Endothelial cell of umbilical vein (primary cell): Measurements from ENCODE around the gene VIP. TPM values are rescaled to one million over a fixed set of nuclear protein-coding genes. Genes with fewer than 3 reads are reported as not detected.

ENCODE experiments used
- BruUV-seq: library from RNA; stranded (reverse); fragments of 400-500 nt; replicated peaks from 2 replicates; lab custom pipeline; 2021; lab: Mats Ljungman, UMichigan
- CTCF ChIA-PET: fragments of 300-600, 350-600 bp; sonication (Branson Sonifier 250); formaldehyde crosslinking; loops from one replicate; lab custom pipeline; 2021; ENCODE audit warnings: antibody characterized with exemption, inconsistent platforms; lab: Charles Lee
- POLR2A ChIA-PET: fragments of 300-600, 350-600 bp; sonication (Branson Sonifier 250); formaldehyde crosslinking; loops from one replicate; lab custom pipeline; 2021; ENCODE audit warnings: antibody characterized with exemption, inconsistent platforms; lab: Charles Lee
- DNase-seq: peaks from one replicate; pipeline ENCODE4 v3.0.0-alpha.2; 2011; ENCODE audit warnings: low read depth, low spot score
- FAIRE-seq: peaks from 2 replicates; lab custom pipeline; 2011; peaks lifted over from hg19 to GRCh38; lab: Jason Lieb, UNC
- H2AFZ ChIP-seq: 2 replicates; pipeline ENCODE4 v1.6.0; 2012; ENCODE audit warnings: low read depth, low read length, control low read depth, inconsistent platforms
- H3K27ac ChIP-seq: 2 replicates; pipeline ENCODE4 v1.5.1; 2011; ENCODE audit warnings: low read depth, mild to moderate bottlenecking, control low read depth, low read length, moderate library complexity; ENCODE audit not compliant: insufficient read depth
- H3K27me3 ChIP-seq, 2 experiments: 2 replicates each; pipeline versions ENCODE4 v1.6.0 to v1.6.1; 2011; ENCODE audit warnings: low read length in 2 of 2, mixed read lengths in 1 of 2; ENCODE audit not compliant: control insufficient read depth in 2 of 2, insufficient read depth in 2 of 2
- H3K36me3 ChIP-seq, 2 experiments: 2 replicates in 1 of 2; 3 replicates in 1 of 2; pipeline ENCODE4 v1.5.1; 2011; ENCODE audit warnings: low read length in 2 of 2, mild to moderate bottlenecking in 1 of 2, moderate library complexity in 1 of 2; ENCODE audit not compliant: control insufficient read depth in 2 of 2, insufficient read depth in 2 of 2; ENCODE audit errors: extremely low read depth in 1 of 2
- H3K4me1 ChIP-seq: 3 replicates; pipeline ENCODE4 v1.5.1; 2011; ENCODE audit warnings: mild to moderate bottlenecking, low read length; ENCODE audit not compliant: control insufficient read depth, insufficient read depth; ENCODE audit errors: extremely low read depth
- H3K4me2 ChIP-seq: 2 replicates; pipeline ENCODE4 v1.6.1; 2011; ENCODE audit warnings: low read length, control low read depth, mixed read lengths; ENCODE audit not compliant: insufficient read depth
- H3K4me3 ChIP-seq, 3 experiments: fragments of 200-600 bp in 1 of 3; sonication (generic), shearing (Covaris generic) in 1 of 3; replicated peaks in 1 of 3; 2 replicates each; pipeline ENCODE4 v1.5.1; 2011 to 2016; ENCODE audit warnings: control low read depth in 3 of 3, low read length in 3 of 3, mild to moderate bottlenecking in 2 of 3, inconsistent platforms in 1 of 3, low read depth in 1 of 3, moderate library complexity in 1 of 3; ENCODE audit not compliant: insufficient read depth in 1 of 3
- H3K79me2 ChIP-seq: 2 replicates; pipeline ENCODE4 v1.6.0; 2012; ENCODE audit warnings: low read length, inconsistent platforms; ENCODE audit not compliant: control insufficient read depth, insufficient read depth
- H3K9ac ChIP-seq: replicated peaks from 2 replicates; pipeline ENCODE3; 2011; ENCODE audit warnings: low read length, control low read depth; ENCODE audit not compliant: insufficient read depth; ENCODE audit errors: extremely low read depth
- H3K9me1 ChIP-seq: replicated peaks from 3 replicates; pipeline ENCODE4 v1.6.0; 2011; ENCODE audit warnings: mild to moderate bottlenecking, low read length; ENCODE audit not compliant: control insufficient read depth, insufficient read depth; ENCODE audit errors: extremely low read depth
- H3K9me3 ChIP-seq: replicated peaks from 2 replicates; pipeline ENCODE4 v1.5.1; 2012; ENCODE audit warnings: low read length, inconsistent platforms; ENCODE audit not compliant: control insufficient read depth, insufficient read depth
- H4K20me1 ChIP-seq: replicated peaks from 2 replicates; pipeline ENCODE3; 2011; ENCODE audit warnings: mild to moderate bottlenecking, low read length; ENCODE audit not compliant: control insufficient read depth, insufficient read depth; ENCODE audit errors: extremely low read depth
- CTCF ChIP-seq, 2 donors: IDR thresholded peaks; 1 replicate in 1 of 2; 2 replicates in 1 of 2; pipeline ENCODE4 v1.5.1; 2011; ENCODE audit warnings: low read length in 2 of 2, mild to moderate bottlenecking in 2 of 2, moderate library complexity in 2 of 2, control low read depth in 1 of 2, inconsistent platforms in 1 of 2, low read depth in 1 of 2; ENCODE audit not compliant: insufficient read depth in 1 of 2; ENCODE audit errors: extremely low read depth in 1 of 2
- EZH2 ChIP-seq: IDR thresholded peaks from 2 replicates; pipeline ENCODE4 v1.6.1; 2012; ENCODE audit warnings: borderline replicate concordance, low read depth, mild to moderate bottlenecking, moderate library complexity, low read length, inconsistent platforms; ENCODE audit not compliant: severe bottlenecking
- FOS ChIP-seq: IDR thresholded peaks from 2 replicates; pipeline ENCODE4 v1.6.1; 2011; ENCODE audit warnings: mild to moderate bottlenecking, low read length, moderate library complexity, borderline replicate concordance; ENCODE audit not compliant: insufficient read depth
- GATA2 ChIP-seq: IDR thresholded peaks from 2 replicates; pipeline ENCODE4 v1.7.0; 2011; ENCODE audit warnings: low read depth, mild to moderate bottlenecking, moderate library complexity, mixed read lengths, low read length; ENCODE audit not compliant: insufficient read length, insufficient read depth
- JUN ChIP-seq: IDR thresholded peaks from 2 replicates; pipeline ENCODE4 v1.6.1; 2011; ENCODE audit warnings: borderline replicate concordance, low read depth; ENCODE audit not compliant: insufficient read length, insufficient read depth
- dilution Hi-C: fragments of 300-500 bp; cut with MboI; formaldehyde crosslinking; loops from one replicate; pipeline ENCODE4 v1.15.0; 2019; ENCODE audit warnings: low sequenced_read_pairs; ENCODE audit not compliant: extremely low pct_ligation_motif_present
- intact Hi-C: fragments of 100-400 bp; cut with micrococcal nuclease; formaldehyde crosslinking; loops from one replicate; pipeline ENCODE4 v1.10.0; 2022
- polyA plus RNA-seq, 4 experiments: library from polyadenylated mRNA; depleted of rRNA in 3 of 4; stranded (reverse) in 3 of 4; unstranded in 1 of 4; fragments of >200 nt; gene quantifications; 2 replicates each; pipeline versions ENCODE4 v1.2.1 to v1.2.3, GENCODE V29; 2011 to 2012; ENCODE audit warnings: missing spikeins in 1 of 4
- total RNA-seq: library from RNA; stranded (reverse); gene quantifications from 2 replicates; pipeline ENCODE4 v1.2.3, GENCODE V29; 2021
- TF ChIP-seq, protein P1 (sequence below): IDR thresholded peaks from 2 replicates; pipeline ENCODE4 v1.6.1; 2011; ENCODE audit not compliant: insufficient read depth, insufficient read length

The VIP gene
- total and polyA plus RNA-seq, 2 donors (not counting 3 experiments of a cell fraction or from before 2014, with no cell fraction given) = 0.70 to 2.0 TPM

- Histone ChIP-seq H3K9me1 (no peaks in the 10 kb centered on the region), H3K27ac (no peak overlapping the region), H2AFZ (no peak overlapping the region), H3K9me3 (no peaks in the 10 kb centered on the region), H3K4me1 (no peaks in the 10 kb centered on the region), H3K4me3 (no peak overlapping the region), H3K9ac (no peak overlapping the region), H3K79me2 (no peaks in the 10 kb centered on the region), H3K36me3 (no peaks in the 10 kb centered on the region), H3K4me2 (no peak overlapping the region), H4K20me1 (peaks cover 2% of the 10 kb centered on the region), H3K27me3 (peaks cover 0 to 2% of the 10 kb centered on the region in 2 experiments)
- FAIRE-seq (no peak), DNase-seq (no peak)
- POLR2A ChIA-PET = no interaction called here
- intact Hi-C loops (no loop called here), dilution Hi-C loops (no loop called here)
- CTCF ChIA-PET = interaction anchor here (1.3 kb wide), 1 partner anchor 208 kb away, joined by 6 read pairs; no protein-coding TSS in a partner anchor
- BruUV-seq = no TSS peak
- TF ChIP-seq FOS = no peak
- no peak for TF ChIP-seq CTCF (IDR thresholded peaks at IDR 0.05; ENCODE audit: extremely low read depth in 1 of 2, insufficient read depth in 1 of 2, low read depth in 1 of 2, low read length in 2 of 2)
- TF ChIP-seq, protein P1, sequence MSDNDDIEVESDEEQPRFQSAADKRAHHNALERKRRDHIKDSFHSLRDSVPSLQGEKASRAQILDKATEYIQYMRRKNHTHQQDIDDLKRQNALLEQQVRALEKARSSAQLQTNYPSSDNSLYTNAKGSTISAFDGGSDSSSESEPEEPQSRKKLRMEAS = no peak
- TF ChIP-seq EZH2 = no peak
- no peak for TF ChIP-seq JUN
- TF ChIP-seq GATA2 = no peak
Measured at GRCh38 chr6:152745509-152746171, 5.0 kb upstream of the VIP start.
